ENCODE results near the gene PPP3CB. TPM values are rescaled to one million over a fixed set of nuclear protein-coding genes. Genes with fewer than 3 reads are reported as not detected.

Gene PPP3CB
- total RNA-seq, 1 donor from 2014 or later, result 49.9 TPM

GRCh38 chr10:73529089-73529832 is 33.4 kb upstream of the PPP3CB start:
- Mint-ChIP-seq H3K27ac (no peak overlapping the region), H3K4me3 (no peak overlapping the region), H3K9me3 (no peaks in the 10 kb centered on the region), H3K4me1 (no peaks in the 10 kb centered on the region), H3K27me3 (ENCODE audit: low read depth) (no peaks in the 10 kb centered on the region), H3K36me3 (peaks cover 5% of the 10 kb centered on the region)
- peak in 1 of 2 experiments; percentile 41 for DNase-seq (ENCODE audit: low spot score in 2 of 2, unreplicated experiment in 2 of 2)
- TF ChIP-seq CTCF (IDR thresholded peaks at IDR 0.05; ENCODE audit: unreplicated experiment), result peak; percentile 80

GRCh38 chr10:73522263-73522662 is 26.4 kb upstream of the PPP3CB start:
- Mint-ChIP-seq H3K36me3 (peaks cover 12% of the 10 kb centered on the region), H3K9me3 (no peaks in the 10 kb centered on the region), H3K4me1 (no peaks in the 10 kb centered on the region), H3K4me3 (no peak overlapping the region), H3K27ac (no peak overlapping the region), H3K27me3 (ENCODE audit: low read depth) (no peaks in the 10 kb centered on the region)
- TF ChIP-seq CTCF (IDR thresholded peaks at IDR 0.05; ENCODE audit: unreplicated experiment), result no peak
- DNase-seq (ENCODE audit: low spot score in 2 of 2, unreplicated experiment in 2 of 2), result no peak

DNA sequence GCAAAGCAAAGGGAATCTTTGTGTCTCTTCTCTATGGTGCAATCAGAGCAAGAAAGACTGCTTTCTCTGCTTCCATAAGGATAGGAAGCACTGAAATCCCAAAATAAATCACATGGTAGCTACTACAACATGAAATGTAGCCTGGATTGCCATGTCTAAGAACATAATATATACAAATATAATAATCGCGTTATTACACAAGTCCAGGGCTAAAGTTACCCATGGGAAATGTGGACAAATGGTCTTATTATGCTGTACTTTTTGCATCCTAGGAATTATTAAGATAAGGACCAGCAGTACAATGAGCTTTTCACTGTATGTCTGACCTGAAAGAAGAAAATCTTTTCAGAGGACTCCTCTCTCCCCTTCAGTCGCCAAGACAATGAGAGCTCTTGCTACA is 23.5 kb upstream of the PPP3CB start:
- no peak for DNase-seq (ENCODE audit: low spot score in 2 of 2, unreplicated experiment in 2 of 2)
- H3K9me3 Mint-ChIP-seq, result no peaks in the 10 kb centered on the region
- peaks cover 9% of the 10 kb centered on the region for H3K36me3 Mint-ChIP-seq
- H3K27ac Mint-ChIP-seq, result no peak overlapping the region
- H3K4me3 Mint-ChIP-seq, result no peak overlapping the region
- no peak for TF ChIP-seq CTCF (IDR thresholded peaks at IDR 0.05; ENCODE audit: unreplicated experiment)
- no peaks in the 10 kb centered on the region for H3K4me1 Mint-ChIP-seq
- no peaks in the 10 kb centered on the region for H3K27me3 Mint-ChIP-seq (ENCODE audit: low read depth)

DNA sequence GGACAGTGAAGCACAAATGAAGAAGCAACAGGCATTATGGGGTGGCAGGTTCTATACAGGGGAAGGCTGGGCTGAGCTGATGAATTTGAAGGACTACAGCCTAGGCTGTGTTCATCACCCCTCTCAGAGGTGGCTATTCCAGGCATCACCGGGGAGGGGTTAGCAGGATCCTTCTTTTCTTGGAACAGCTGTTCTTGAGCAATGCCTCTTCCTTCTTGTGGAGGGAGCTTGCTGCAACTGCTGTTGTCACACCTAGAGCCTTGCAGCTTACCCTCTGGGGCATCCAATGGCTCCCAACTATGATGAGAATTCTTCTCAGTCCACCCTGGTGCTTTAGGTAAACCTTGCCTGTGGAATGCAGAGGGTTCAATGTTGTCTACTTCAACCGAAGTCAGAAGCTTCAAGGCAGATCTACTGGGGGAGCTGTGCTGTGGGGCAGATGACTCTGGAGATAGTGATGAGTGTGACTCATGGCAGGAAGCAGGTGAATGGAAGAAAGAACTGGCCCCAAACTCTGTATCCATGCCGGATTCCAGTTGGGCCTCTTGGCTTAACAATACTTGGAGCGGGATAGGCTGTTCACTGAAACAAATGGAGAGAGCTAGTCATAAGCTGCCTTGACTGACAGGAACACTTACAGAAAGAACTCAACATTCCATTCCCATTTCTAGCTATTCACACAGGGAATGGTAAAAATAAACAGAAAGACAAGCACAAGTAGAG is 21.5 kb upstream of the PPP3CB start:
- no peak overlapping the region for H3K27ac Mint-ChIP-seq
- peaks cover 9% of the 10 kb centered on the region for H3K36me3 Mint-ChIP-seq

DNA sequence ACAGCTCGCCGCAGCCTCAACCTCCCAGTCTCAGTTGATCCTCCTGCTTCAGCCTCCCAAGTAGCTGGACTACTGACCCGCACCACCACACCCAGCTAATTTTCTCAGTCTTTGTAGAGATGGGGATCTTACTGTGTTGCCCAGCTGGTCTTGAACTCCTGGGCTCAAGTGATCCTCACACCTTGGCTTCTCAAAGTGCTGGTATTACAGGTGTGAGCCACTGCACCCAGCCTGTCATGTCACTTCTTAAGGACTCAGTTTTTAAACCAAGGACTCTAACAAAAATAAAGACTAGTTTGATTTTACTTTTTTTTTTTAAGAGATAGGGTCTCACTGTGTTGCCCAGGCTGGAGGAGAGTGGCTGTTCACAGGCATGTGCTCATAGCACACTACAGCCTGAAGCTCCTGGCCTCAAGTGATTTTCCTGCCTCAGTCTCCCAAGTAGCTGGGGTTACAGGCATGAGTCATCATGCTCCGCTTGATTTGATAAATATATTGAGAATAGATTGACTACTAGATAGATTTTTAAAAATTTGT is 16.5 kb upstream of the PPP3CB start:
- H3K27me3 Mint-ChIP-seq (ENCODE audit: low read depth), result no peaks in the 10 kb centered on the region
- H3K36me3 Mint-ChIP-seq, result peaks cover 2% of the 10 kb centered on the region
- no peak for DNase-seq (ENCODE audit: low spot score in 2 of 2, unreplicated experiment in 2 of 2)
- H3K4me1 Mint-ChIP-seq, result no peaks in the 10 kb centered on the region
- H3K9me3 Mint-ChIP-seq, result no peaks in the 10 kb centered on the region
- no peak for TF ChIP-seq CTCF (IDR thresholded peaks at IDR 0.05; ENCODE audit: unreplicated experiment)
- H3K27ac Mint-ChIP-seq, result no peak overlapping the region
- no peak overlapping the region for H3K4me3 Mint-ChIP-seq

More for the DNA sequence above, 21.5 kb upstream of the PPP3CB start:
- no peaks in the 10 kb centered on the region for H3K27me3 Mint-ChIP-seq (ENCODE audit: low read depth)
- no peaks in the 10 kb centered on the region for H3K4me1 Mint-ChIP-seq
- no peak for TF ChIP-seq CTCF (IDR thresholded peaks at IDR 0.05; ENCODE audit: unreplicated experiment)
- DNase-seq (ENCODE audit: low spot score in 2 of 2, unreplicated experiment in 2 of 2), result no peak
- no peak overlapping the region for H3K4me3 Mint-ChIP-seq
- no peaks in the 10 kb centered on the region for H3K9me3 Mint-ChIP-seq

All from mesothelial cell of epicardium (in vitro differentiated cells).